ENCODE data around the gene PCBD2. TPM values are rescaled to one million over a fixed set of nuclear protein-coding genes. Genes with fewer than 3 reads are reported as not detected.

The PCBD2 gene
- polyA plus RNA-seq, 3 donors = 9.0 to 12.6 (median 9.0) TPM

GRCh38 chr5:134874831-134875655 is 29.9 kb upstream of the PCBD2 start:
- Histone ChIP-seq H2AFZ (ENCODE audit: insufficient read depth, low read depth, low read length, poor library complexity, severe bottlenecking) (peak overlapping the region; percentile 99), H3K4me1 (ENCODE audit: control insufficient read depth in 1 of 2, insufficient read depth in 2 of 2, low read length in 2 of 2) (peaks cover 13 to 20% of the 10 kb centered on the region in 2 donors), H3K79me2 (ENCODE audit: insufficient read depth, low read length) (peaks cover 53% of the 10 kb centered on the region), H3K27ac (ENCODE audit: low read depth in 1 of 2, low read length in 2 of 2) (peak overlapping the region; percentile 81 to 82), H3K27me3 (ENCODE audit: control insufficient read depth in 2 of 2, insufficient read depth in 2 of 2, low read length in 2 of 2) (no peaks in the 10 kb centered on the region), H3K9ac (ENCODE audit: insufficient read depth, low read length, poor library complexity, severe bottlenecking) (peak overlapping the region; percentile 89), H3K36me3 (replicated peaks in 1 of 2; ENCODE audit: control insufficient read depth in 1 of 2, insufficient read depth in 2 of 2, low read length in 2 of 2) (peaks cover 0 to 14% of the 10 kb centered on the region in 2 donors), H3K4me2 (replicated peaks; ENCODE audit: extremely low read depth, low read length, poor library complexity, severe bottlenecking) (peak overlapping the region; percentile 85), H3K4me3 (replicated peaks in 1 of 3; ENCODE audit: low read depth in 2 of 3, low read length in 3 of 3) (peak overlapping the region; percentile 60 to 77 (median 77)), H3K9me3 (replicated peaks in 1 of 2; ENCODE audit: control insufficient read depth in 1 of 2, insufficient read depth in 1 of 2, low read length in 2 of 2) (no peaks in the 10 kb centered on the region), H4K20me1 (ENCODE audit: insufficient read depth, low read length) (peaks cover 20% of the 10 kb centered on the region)
- DNase-seq = peak in 2 of 3 donors; percentile 13 to 22
- Mint-ChIP-seq H3K9me3 (peaks cover 0 to 3% (median 0%) of the 10 kb centered on the region in 7 donors), H3K4me1 (peaks cover 25% of the 10 kb centered on the region), H3K4me3 (peak overlapping the region; percentile 94 to 96), H3K36me3 (peaks cover 18 to 21% of the 10 kb centered on the region in 2 donors), H3K27me3 (ENCODE audit: low read depth in 3 of 3) (peaks cover 0 to 2% (median 0%) of the 10 kb centered on the region in 3 donors), H3K27ac (peak overlapping the region; percentile 84 to 96 (median 92))
- intact Hi-C loops (cut with micrococcal nuclease) = loop anchor here in 1 of 2 donors (5.0 kb wide), 1 partner anchor 138 kb away; the partner anchor contains the start of gene CAMLG
- 14% methylated on average over 12 of the region's 20 CpGs for WGBS (ENCODE audit: insufficient coverage)
- no peak for TF ChIP-seq CTCF (IDR thresholded peaks at IDR 0.05)

DNA sequence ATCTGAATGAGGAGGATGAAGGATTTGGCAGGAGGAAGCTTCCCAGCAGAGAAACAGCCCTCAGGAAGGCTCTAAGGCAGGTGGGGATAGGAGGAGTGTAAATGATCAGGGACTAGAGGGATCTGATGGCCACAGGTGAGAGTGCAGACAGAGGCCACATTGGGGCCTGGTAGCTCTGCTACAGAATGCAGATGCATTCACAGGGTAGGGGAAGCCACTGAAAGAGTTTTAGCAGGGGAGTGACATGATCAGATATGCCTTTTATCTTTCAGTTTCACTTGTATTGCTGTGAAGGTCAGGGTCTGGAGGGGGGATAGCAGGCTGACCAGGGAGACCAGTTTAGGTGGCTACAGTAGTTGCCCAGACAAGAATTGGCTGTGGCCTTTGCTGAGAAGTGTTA is 27.8 kb upstream of the PCBD2 start:
- peaks cover 25% of the 10 kb centered on the region for H3K4me1 Mint-ChIP-seq
- no peak overlapping the region for H3K9ac ChIP-seq (ENCODE audit: insufficient read depth, low read length, poor library complexity, severe bottlenecking)

More for the DNA sequence above, 27.8 kb upstream of the PCBD2 start:
- Histone ChIP-seq H3K79me2 (ENCODE audit: insufficient read depth, low read length) (peaks cover 62% of the 10 kb centered on the region), H3K36me3 (replicated peaks in 1 of 2; ENCODE audit: control insufficient read depth in 1 of 2, insufficient read depth in 2 of 2, low read length in 2 of 2) (peaks cover 0 to 14% of the 10 kb centered on the region in 2 donors), H3K4me3 (replicated peaks in 1 of 3; ENCODE audit: low read depth in 2 of 3, low read length in 3 of 3) (no peak overlapping the region), H3K27me3 (ENCODE audit: control insufficient read depth in 2 of 2, insufficient read depth in 2 of 2, low read length in 2 of 2) (no peaks in the 10 kb centered on the region), H3K4me1 (ENCODE audit: control insufficient read depth in 1 of 2, insufficient read depth in 2 of 2, low read length in 2 of 2) (peaks cover 13 to 20% of the 10 kb centered on the region in 2 donors), H2AFZ (ENCODE audit: insufficient read depth, low read depth, low read length, poor library complexity, severe bottlenecking) (no peak overlapping the region), H3K27ac (ENCODE audit: low read depth in 1 of 2, low read length in 2 of 2) (no peak overlapping the region), H3K4me2 (replicated peaks; ENCODE audit: extremely low read depth, low read length, poor library complexity, severe bottlenecking) (no peak overlapping the region), H3K9me3 (replicated peaks in 1 of 2; ENCODE audit: control insufficient read depth in 1 of 2, insufficient read depth in 1 of 2, low read length in 2 of 2) (no peaks in the 10 kb centered on the region), H4K20me1 (ENCODE audit: insufficient read depth, low read length) (peaks cover 20% of the 10 kb centered on the region)
- Mint-ChIP-seq H3K4me3 (no peak overlapping the region), H3K9me3 (peaks cover 0 to 3% (median 0%) of the 10 kb centered on the region in 7 donors), H3K36me3 (peaks cover 21 to 30% of the 10 kb centered on the region in 2 donors), H3K27ac (peak overlapping the region in 4 of 7 donors; percentile 4 to 35 (median 8)), H3K27me3 (ENCODE audit: low read depth in 3 of 3) (peaks cover 0 to 2% (median 0%) of the 10 kb centered on the region in 3 donors)
- intact Hi-C loops (cut with micrococcal nuclease) = no loop called here
- no peak for DNase-seq
- no peak for TF ChIP-seq CTCF (IDR thresholded peaks at IDR 0.05)

Data from CD14-positive monocyte (primary cell).